Activated gamma-delta T cell treated with Interleukin-2 at 50 U/mL for 16 hours (primary cell): Measurements from ENCODE around the gene KRTAP1-4.
"Not testable (repeated sequence)": the region's sequence is repeated elsewhere in the genome, so short reads cannot be mapped to it uniquely, and the experiment has no call there.

ENCODE experiments used
- DNase-seq: peaks from one replicate; pipeline ENCODE4 v3.0.0-alpha.2; 2020

Gene KRTAP1-4

DNA sequence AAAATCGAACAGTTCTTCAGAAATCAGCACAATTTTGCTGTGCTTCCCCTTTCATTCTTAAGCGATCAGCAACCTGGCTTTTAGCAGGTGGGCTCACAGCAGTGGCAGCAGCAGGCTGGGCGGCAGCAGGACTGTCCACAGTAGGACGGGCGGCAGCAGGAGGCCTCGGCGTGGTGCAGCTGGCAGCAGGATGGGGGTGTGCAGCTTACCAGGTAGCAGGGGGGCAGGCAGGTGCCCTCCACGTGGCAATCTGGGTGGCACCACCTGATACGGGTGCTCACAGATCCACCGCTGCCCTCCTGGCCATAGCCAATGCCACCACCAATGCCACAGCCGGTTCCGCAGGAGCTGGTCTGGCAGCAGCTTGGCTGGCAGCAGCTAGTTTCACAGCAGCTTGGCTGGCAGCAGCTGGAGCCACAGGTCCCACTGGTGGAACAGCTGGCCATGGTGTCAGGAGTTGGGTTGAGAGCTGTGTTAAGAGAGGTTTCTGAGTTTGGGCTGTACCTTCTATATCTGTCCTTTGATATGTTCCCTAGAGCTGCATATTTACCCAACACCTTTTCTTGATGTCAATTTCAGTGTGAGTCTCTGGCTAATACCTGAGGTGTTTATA is at the start of gene KRTAP1-4:
KRTAP1-4 (minus strand) TSS at position 563 of the 613 bp plus-strand sequence; CDS start at position 446, 117 bp downstream.
- DNase-seq = no peak

DNA sequence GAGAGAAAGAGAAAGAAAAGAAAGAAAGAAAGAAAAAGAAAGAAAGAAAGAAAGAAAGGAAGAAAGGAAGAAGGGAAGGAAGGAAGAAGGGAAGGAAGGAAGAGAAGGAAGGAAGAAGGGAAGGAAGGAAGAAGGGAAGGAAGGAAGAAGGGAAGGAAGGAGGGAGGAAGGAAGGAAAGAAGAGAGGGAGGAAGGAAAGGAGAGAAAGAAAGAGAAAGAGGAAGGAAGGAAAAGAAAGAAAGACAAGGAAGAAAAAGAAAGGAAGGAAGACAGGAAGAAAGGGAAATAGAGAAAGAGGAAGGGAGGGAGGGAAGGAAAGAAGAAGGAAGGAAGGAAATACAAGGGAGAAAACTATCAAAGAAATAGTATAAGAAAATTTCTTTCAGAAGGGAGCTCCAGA is 46.8 kb upstream of the KRTAP1-4 start:
- no peak for DNase-seq

GRCh38 chr17:41073676-41074075 is 43.7 kb upstream of the KRTAP1-4 start:
- DNase-seq = no peak

DNA sequence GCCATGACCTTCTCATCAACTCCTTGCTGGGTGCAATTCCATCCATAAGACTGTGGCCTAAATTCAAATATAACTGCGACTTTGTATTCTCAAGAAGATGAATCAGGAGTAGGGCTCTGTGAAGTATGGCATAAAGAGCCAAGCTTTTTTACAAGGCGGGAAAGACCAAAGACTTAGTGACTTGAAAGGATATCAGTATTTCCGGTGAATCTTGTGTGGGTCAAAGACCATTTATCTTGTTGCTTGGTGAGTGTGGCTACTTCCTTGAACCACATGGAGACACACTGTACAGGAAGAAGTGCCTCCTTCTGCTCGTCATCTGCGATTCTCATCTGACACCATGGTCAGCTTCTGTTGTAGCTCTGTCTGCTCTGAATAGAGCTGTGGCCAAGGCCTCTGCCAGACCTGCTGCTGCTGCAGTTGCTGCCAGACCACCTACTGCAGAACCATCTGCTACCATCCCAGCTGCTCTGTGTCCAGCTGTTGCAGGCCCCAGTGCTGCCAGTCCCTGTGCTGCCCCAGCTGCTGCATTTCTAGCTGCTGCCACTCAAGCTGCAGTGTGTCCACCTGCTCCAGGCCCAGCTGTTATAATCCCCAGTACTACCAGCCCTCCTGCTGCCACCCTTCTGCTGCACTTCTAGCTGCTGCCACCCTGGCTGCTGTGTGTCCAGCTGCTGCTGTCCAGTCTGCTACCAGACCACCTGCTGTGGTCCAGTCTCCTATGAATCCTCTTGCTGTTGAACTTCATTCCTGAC is 41.8 kb upstream of the KRTAP1-4 start:
- no peak for DNase-seq

- no peak for DNase-seq
These were observed 39.0 kb upstream of the KRTAP1-4 start for GRCh38 chr17:41069031-41069430.

- no peak for DNase-seq
These were observed 37.3 kb upstream of the KRTAP1-4 start for GRCh38 chr17:41067281-41067680.

DNA sequence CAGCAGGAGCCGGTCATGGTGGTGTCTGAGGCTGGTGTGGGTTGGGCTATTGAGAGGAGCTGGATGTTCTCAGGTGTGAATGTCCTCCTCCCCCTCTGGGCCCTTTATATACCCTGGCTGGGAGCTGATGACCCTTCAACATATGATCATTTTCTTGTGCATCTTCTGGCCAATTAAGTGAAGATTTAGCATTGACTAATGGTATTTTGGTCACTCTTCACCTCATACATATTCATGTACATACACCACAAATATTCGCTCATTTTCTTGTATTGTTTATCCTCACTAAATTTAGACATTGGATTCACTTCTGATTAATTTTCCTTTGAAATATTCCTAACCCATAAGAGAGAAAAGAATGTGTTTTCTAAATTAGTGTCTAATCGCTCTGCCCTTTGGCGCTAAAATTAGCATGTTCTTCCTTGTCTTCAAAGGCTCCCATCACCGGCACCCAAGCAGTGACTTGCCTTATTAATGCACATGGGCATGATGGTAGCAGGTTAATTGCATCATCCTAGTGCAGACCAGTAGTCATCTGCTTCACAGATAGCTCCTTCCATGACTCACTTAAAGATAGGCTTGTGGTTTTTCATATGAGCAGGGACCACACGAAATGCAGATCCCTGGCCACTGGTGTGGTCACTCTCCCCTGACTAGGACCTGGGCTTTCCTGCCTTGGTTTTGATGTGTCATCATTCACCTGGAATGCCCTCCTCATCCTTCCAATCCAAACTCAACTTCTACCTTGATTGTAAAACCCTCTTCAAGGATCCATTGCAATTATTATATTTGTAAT is 36.0 kb upstream of the KRTAP1-4 start, which contains the start of gene KRTAP2-4:
KRTAP2-4 (minus strand) TSS at position 51 of the 796 bp plus-strand sequence; CDS start at position 17, 34 bp downstream.
- no peak for DNase-seq

- DNase-seq = not testable (repeated sequence)
These were observed 35.2 kb upstream of the KRTAP1-4 start for GRCh38 chr17:41065016-41065689.

DNA sequence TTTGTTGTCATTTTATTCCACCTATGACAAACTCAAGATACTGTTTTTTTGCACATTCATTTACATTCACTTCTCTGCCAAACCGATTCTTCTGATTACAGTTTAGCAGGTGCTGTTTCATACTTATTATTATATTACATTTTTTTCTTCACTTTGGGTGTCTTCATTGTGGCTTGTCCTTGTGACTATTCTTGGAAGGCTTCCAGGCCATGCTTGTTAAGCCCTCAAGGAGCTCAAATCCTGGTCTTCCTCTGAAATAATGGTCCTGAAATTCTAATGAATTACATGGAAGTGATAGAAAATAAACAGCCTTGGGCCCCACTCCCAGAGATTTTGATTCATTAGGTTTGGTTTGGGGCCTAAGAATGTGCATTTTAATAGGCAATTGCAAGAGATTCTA is 34.3 kb upstream of the KRTAP1-4 start:
- DNase-seq = no peak

GRCh38 chr17:41063449-41063848 is 33.5 kb upstream of the KRTAP1-4 start:
- no peak for DNase-seq

GRCh38 chr17:41061964-41062363 is 32.0 kb upstream of the KRTAP1-4 start:
- DNase-seq = no peak

GRCh38 chr17:41060052-41060604 is 30.1 kb upstream of the KRTAP1-4 start, which contains the start of gene KRTAP2-3:
KRTAP2-3 (minus strand) TSS chr17:41060114; CDS start chr17:41060050, 64 bp downstream.
- no peak for DNase-seq

- not testable (repeated sequence) for DNase-seq
These were observed 29.5 kb upstream of the KRTAP1-4 start for GRCh38 chr17:41059276-41060051.

- no peak for DNase-seq
These were observed 28.7 kb upstream of the KRTAP1-4 start for GRCh38 chr17:41058741-41059140.

DNA sequence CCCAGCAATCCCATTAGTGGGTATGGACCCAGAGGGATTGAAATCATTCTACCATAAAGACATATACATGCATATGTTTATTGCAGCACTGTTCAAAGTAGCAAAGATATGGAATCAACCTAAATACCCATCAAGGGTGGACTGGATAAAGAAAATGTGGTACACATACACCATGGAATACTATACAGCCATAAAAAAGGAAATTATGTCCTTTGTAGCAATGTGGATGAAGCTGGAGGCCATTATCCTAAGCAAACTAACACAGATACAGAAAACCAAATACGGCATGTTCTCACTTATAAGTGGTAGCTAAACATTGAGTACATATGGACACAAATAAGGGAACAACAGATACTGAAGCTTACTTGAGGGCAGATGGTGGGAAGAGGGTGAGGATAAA is 27.6 kb upstream of the KRTAP1-4 start:
- DNase-seq = no peak

DNA sequence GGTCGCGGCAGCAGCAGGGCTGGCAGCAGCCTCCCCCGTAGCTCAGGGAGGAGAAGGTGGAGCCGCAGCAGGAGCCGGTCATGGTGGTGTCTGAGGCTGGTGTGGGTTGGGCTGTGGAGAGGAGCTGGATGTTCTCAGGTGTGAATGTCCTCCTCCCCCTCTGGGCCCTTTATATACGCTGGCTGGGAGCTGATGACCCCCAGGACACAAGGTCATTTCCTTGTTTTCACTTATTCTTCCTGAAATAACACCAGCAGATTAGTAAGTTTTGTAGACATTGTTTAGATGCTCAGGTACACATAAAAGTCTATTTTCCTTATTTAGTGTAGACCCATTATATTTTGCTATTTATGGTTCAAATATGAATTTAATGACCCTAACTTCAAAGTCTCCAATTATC is 25.1 kb upstream of the KRTAP1-4 start, which contains the start of gene KRTAP2-2:
KRTAP2-2 (minus strand) TSS at position 101 of the 400 bp plus-strand sequence; CDS start at position 82, 19 bp downstream.
- not testable (repeated sequence) for DNase-seq

- DNase-seq = not testable (repeated sequence)
These were observed 24.6 kb upstream of the KRTAP1-4 start for GRCh38 chr17:41054556-41054955.

- DNase-seq = no peak
These were observed 24.0 kb upstream of the KRTAP1-4 start for GRCh38 chr17:41054025-41054424.

DNA sequence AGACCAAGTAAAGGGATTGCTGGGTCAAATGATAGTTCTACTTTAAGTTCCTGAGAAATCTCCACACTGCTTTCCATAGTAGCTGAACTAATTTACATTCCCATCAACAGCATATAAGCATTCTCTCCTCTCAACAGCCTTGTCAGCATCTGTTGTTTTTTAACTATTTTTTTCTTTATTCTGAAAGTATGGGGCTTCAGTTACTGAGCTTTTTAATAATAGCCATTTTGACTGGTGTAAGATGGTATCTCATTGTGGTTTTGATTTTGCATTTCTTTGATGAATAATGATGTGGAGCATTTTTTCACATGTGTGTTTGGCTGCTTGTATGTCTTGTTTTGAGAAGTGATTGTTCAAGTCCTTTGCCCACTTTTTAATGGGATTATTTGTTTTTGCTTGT is 22.6 kb upstream of the KRTAP1-4 start:
- no peak for DNase-seq

DNA sequence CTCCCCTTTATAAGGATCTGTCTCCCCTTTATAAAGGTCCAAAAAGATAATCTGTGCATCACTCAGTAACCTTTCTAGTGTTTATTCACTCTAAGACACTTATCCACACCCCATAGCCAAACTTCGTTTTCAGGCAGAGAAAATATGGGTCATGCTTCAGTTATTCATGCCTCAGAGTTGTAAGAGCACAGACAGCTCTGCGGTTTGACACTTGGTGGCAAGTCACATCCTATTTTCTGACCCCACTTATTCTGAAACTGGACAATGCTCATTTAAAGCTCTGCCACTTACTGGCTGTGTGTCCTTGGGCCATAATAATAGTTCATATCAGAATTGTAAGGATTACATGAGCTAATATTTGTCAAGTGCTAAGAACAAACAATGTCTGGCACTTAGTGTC is 19.1 kb upstream of the KRTAP1-4 start:
- DNase-seq = no peak

DNA sequence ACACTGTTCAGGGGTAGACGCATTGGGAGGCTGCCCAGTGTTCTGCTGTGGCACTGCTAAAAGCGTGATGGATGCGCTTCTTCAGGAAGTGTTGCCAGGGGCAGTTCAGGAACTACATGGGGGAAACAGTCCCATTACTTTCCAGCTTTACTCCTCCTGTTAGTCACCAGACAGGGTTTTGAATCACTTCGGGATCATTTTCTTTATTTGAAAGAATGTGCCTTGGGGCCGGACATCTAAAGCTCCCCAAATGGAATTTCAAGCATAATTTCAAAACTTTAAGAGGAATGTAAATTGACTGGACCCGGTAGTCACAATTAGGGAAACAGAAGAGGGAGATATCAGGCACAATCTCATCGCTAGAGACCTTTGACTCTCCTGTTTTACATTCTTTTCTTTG is 18.4 kb upstream of the KRTAP1-4 start:
- DNase-seq = no peak
